Mesodermal cell (in vitro differentiated cells): ENCODE results near the gene TSPAN3.

Experiments
- H3K27ac ChIP-seq: 2 replicates; pipeline ENCODE4 v1.7.0; 2013; ENCODE audit warnings: mild to moderate bottlenecking, low read depth, low read length, moderate library complexity; ENCODE audit not compliant: severe bottlenecking
- H3K36me3 ChIP-seq: 2 replicates; pipeline ENCODE4 v1.7.1; 2013; ENCODE audit warnings: mild to moderate bottlenecking, low read length, moderate library complexity; ENCODE audit not compliant: control insufficient read depth, insufficient read depth
- H3K4me1 ChIP-seq: one replicate; pipeline ENCODE4 v1.7.1; 2013; ENCODE audit warnings: mild to moderate bottlenecking, low read length; ENCODE audit not compliant: insufficient read depth, control insufficient read depth, poor library complexity, severe bottlenecking
- H3K4me3 ChIP-seq: 2 replicates; pipeline ENCODE4 v1.7.0; 2013; ENCODE audit warnings: low read length, control low read depth, mild to moderate bottlenecking; ENCODE audit not compliant: insufficient read depth, poor library complexity, severe bottlenecking; ENCODE audit errors: extremely low read depth
- H3K9me3 ChIP-seq: 2 replicates; pipeline ENCODE4 v1.7.1; 2013; ENCODE audit warnings: mild to moderate bottlenecking, low read length, moderate library complexity; ENCODE audit not compliant: control insufficient read depth
- WGBS, 2 experiments: methylation state at CpG; one replicate each; pipeline ENCODE4 v1.1.5; 2013; ENCODE audit warnings: missing lambda C conversion rate in 2 of 2; ENCODE audit not compliant: insufficient coverage in 2 of 2; 5-methylcytosine and 5-hydroxymethylcytosine counted together

The TSPAN3 gene

DNA sequence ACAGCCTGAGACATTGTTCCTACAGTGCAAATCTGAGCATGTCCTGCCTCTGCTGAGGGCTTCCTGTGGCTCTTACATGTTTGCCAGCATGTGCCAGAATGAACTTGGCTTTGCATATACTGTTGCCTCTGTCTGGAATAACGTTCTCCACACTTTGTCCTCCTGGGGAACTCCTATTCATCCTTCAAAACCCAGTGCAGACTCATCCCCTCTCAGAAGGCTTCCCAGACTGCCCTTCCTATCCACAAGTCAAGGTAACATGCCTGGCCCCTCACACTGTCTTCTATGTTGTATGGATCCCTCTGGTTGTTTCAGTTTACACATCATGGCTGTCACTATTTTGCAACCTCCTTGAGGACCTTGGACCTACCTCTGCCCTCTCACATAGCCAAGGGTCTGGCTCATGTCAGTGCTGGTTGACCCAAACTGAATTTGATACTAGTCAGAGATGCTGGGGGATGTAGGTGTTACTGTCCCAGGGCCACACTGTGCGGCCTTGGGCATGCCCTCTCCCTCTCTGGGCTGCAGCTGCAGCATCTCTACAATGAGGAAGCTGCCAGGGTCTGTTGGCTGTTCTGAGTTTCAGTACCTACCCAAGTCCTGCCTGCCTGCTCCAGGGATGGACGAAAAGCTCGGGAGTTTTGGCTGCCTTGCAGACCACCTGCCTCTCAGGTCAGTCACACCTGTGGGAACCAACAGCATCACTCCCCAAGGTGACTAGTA is 29.0 kb upstream of the TSPAN3 start:
- H3K36me3 ChIP-seq: no peaks in the 10 kb centered on the region
- 92 to 98% methylated on average over 4 of the region's 4 CpGs for WGBS, 2 experiments
- no peaks in the 10 kb centered on the region for H3K9me3 ChIP-seq
- peaks cover 6% of the 10 kb centered on the region for H3K4me1 ChIP-seq
- H3K27ac ChIP-seq: no peak overlapping the region
- H3K4me3 ChIP-seq: no peak overlapping the region

DNA sequence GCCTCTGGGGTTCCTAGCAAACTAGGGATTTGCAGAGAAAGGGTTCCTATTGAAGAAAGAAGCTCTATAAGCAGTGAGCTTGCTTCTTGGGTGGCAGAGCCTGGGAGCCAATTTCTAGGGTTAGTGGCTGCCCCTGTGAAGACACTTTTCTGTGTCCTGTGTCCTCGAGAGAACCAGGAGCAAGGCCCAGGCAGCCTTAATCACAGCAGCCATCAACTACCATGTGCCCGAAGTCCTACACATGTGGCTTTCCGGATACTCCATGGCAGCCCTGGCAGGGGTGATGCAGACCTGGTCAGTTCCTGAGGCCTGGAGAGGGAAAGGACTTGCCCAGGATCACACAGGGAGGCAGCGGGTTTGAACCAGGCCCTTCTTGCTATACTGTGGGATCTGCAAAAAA is 27.7 kb upstream of the TSPAN3 start:
- H3K4me3 ChIP-seq: no peak overlapping the region
- no peaks in the 10 kb centered on the region for H3K36me3 ChIP-seq
- WGBS, 2 experiments: 86 to 94% methylated on average over 3 to 4 of the region's 4 CpGs
- no peaks in the 10 kb centered on the region for H3K9me3 ChIP-seq
- H3K27ac ChIP-seq: no peak overlapping the region
- no peaks in the 10 kb centered on the region for H3K4me1 ChIP-seq

GRCh38 chr15:77097921-77098320 is 27.0 kb upstream of the TSPAN3 start:
- H3K9me3 ChIP-seq: no peaks in the 10 kb centered on the region
- H3K4me3 ChIP-seq: no peak overlapping the region
- no peaks in the 10 kb centered on the region for H3K36me3 ChIP-seq
- WGBS, 2 experiments: no CpG with 5 or more reads among the region's 5 CpGs
- no peaks in the 10 kb centered on the region for H3K4me1 ChIP-seq
- no peak overlapping the region for H3K27ac ChIP-seq

DNA sequence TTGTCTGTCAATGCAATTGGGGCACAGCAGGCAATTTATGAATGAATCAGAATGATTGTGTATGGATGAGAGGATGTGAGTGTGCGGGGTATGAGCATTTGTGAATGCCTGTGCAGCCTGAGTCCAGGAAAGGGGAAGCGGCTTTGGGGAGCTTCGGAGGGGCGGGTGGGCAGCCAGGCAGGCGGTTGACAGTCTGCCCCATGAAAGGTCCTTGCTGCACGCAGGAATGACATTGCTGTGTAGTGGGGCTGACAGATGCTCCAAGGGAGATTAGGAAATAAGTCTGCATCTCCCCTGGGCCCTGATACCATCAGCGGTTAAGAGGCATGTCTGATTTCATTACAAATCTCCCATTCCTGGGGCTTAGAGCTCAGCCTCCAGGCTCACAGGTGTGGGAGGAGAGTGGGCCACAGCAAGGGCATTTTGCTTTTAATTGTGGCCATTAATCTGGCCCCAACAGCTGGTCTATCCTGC is 26.4 kb upstream of the TSPAN3 start:
- H3K9me3 ChIP-seq: no peaks in the 10 kb centered on the region
- no peak overlapping the region for H3K4me3 ChIP-seq
- no peaks in the 10 kb centered on the region for H3K36me3 ChIP-seq
- no peaks in the 10 kb centered on the region for H3K4me1 ChIP-seq
- 83 to 92% methylated on average over 1 to 6 of the region's 7 CpGs for WGBS, 2 experiments
- no peak overlapping the region for H3K27ac ChIP-seq

DNA sequence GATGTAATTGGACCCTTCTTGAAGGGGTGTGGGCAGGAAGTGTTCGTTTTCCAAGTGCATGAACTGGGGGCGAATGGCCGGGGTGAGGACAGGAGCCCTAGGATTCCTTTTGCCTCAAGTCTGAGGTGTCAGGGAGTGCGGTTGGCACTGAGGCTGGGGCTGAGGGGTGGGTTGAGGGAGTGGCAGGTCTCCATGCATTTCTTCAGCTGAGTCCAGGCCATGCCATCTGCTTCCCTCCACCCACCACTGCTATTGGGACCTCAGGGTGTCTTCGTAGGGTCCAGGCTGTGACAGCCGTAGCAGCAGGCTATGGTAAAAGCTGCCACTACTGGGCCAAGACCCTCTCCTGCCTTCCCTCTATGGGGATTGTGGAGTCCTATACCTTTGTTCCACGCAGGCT is 25.6 kb upstream of the TSPAN3 start:
- no peak overlapping the region for H3K4me3 ChIP-seq
- H3K4me1 ChIP-seq: no peaks in the 10 kb centered on the region
- no peak overlapping the region for H3K27ac ChIP-seq
- H3K36me3 ChIP-seq: no peaks in the 10 kb centered on the region
- H3K9me3 ChIP-seq: no peaks in the 10 kb centered on the region
- WGBS, 2 experiments: 88 to 95% methylated on average over 3 to 5 of the region's 7 CpGs

GRCh38 chr15:77096138-77096537 is 25.2 kb upstream of the TSPAN3 start:
- Histone ChIP-seq H3K9me3 (no peaks in the 10 kb centered on the region), H3K4me1 (no peaks in the 10 kb centered on the region), H3K36me3 (no peaks in the 10 kb centered on the region), H3K27ac (no peak overlapping the region), H3K4me3 (no peak overlapping the region)
- WGBS, 2 experiments: 76 to 82% methylated on average over 3 to 4 of the region's 4 CpGs

GRCh38 chr15:77094397-77095030 is 23.6 kb upstream of the TSPAN3 start:
- no peak overlapping the region for H3K4me3 ChIP-seq
- H3K27ac ChIP-seq: no peak overlapping the region
- no peaks in the 10 kb centered on the region for H3K9me3 ChIP-seq
- no peaks in the 10 kb centered on the region for H3K36me3 ChIP-seq
- 74 to 78% methylated on average over 3 to 7 of the region's 11 CpGs for WGBS, 2 experiments
- H3K4me1 ChIP-seq: no peaks in the 10 kb centered on the region

- no peak overlapping the region for H3K4me3 ChIP-seq
- no peak overlapping the region for H3K27ac ChIP-seq
- H3K36me3 ChIP-seq: no peaks in the 10 kb centered on the region
- no peaks in the 10 kb centered on the region for H3K9me3 ChIP-seq
- no peaks in the 10 kb centered on the region for H3K4me1 ChIP-seq
- 80% methylated on average over 1 of the region's 1 CpG for WGBS, 2 experiments
Observed at GRCh38 chr15:77093436-77093835, 22.5 kb upstream of the TSPAN3 start.

GRCh38 chr15:77091097-77091496 is 20.2 kb upstream of the TSPAN3 start:
- Histone ChIP-seq H3K4me1 (no peaks in the 10 kb centered on the region), H3K27ac (no peak overlapping the region), H3K9me3 (no peaks in the 10 kb centered on the region), H3K4me3 (no peak overlapping the region), H3K36me3 (no peaks in the 10 kb centered on the region)
- 94 to 100% methylated on average over 1 to 2 of the region's 2 CpGs for WGBS, 2 experiments

DNA sequence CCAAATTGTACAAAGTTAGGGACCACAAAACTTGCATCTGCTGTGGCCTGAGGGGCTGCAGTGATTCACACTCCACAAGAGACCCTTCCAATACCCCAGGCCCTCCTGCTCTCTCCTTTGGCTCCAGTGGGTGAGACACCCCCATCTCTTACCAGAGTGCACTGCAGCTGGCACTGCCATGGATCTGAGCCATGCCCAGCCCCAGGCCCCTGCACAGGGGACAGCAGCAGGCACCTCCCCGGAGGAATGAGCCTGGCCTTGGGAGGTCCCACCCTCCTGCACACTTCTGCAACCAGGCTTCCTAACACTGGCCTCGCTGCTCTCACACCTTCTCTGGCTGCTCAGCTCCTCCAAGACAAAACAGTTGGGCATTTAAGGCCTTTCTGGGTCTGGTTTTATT is 16.3 kb upstream of the TSPAN3 start:
- H3K4me3 ChIP-seq: no peak overlapping the region
- no peaks in the 10 kb centered on the region for H3K36me3 ChIP-seq
- H3K27ac ChIP-seq: no peak overlapping the region
- WGBS, 2 experiments: 84 to 86% methylated on average over 1 to 2 of the region's 2 CpGs
- no peaks in the 10 kb centered on the region for H3K4me1 ChIP-seq
- no peaks in the 10 kb centered on the region for H3K9me3 ChIP-seq

- H3K4me1 ChIP-seq: no peaks in the 10 kb centered on the region
- no peaks in the 10 kb centered on the region for H3K9me3 ChIP-seq
- H3K36me3 ChIP-seq: no peaks in the 10 kb centered on the region
- no peak overlapping the region for H3K4me3 ChIP-seq
- no CpG with 5 or more reads among the region's 2 CpGs for WGBS, 2 experiments
- H3K27ac ChIP-seq: no peak overlapping the region
Observed at GRCh38 chr15:77085297-77085696, 14.4 kb upstream of the TSPAN3 start.
